Caco-2 (cell line): ENCODE measurements around the gene WDR86. TPM values are rescaled to one million over a fixed set of nuclear protein-coding genes. Genes with fewer than 3 reads are reported as not detected.

Source experiments
- BruUV-seq: library from RNA; stranded (reverse); fragments of 400-500 nt; replicated peaks from 2 replicates; lab custom pipeline; 2021; lab: Mats Ljungman, UMichigan
- CTCF ChIA-PET: fragments of 300-600 bp; sonication (Branson Sonifier 250); formaldehyde crosslinking; loops from one replicate; lab custom pipeline; 2022; ENCODE audit warnings: antibody characterized with exemption; lab: Charles Lee
- POLR2A ChIA-PET: fragments of 300-600 bp; sonication (Branson Sonifier 250); formaldehyde crosslinking; loops from one replicate; lab custom pipeline; 2022; ENCODE audit warnings: antibody characterized with exemption; lab: Charles Lee
- DNase-seq, 2 experiments: peaks; one replicate each; pipeline versions ENCODE4 v3.0.0 to v3.0.0-alpha.2; 2020 to 2022
- H3K27me3 ChIP-seq: replicated peaks from 2 replicates; pipeline ENCODE4 v1.6.0; 2011; ENCODE audit warnings: low read length; ENCODE audit not compliant: control insufficient read depth, insufficient read depth
- H3K36me3 ChIP-seq: 2 replicates; pipeline ENCODE4 v1.5.1; 2011; ENCODE audit warnings: low read length; ENCODE audit not compliant: control insufficient read depth, insufficient read depth
- H3K4me1 ChIP-seq: fragments of 250-450 bp; sonication (Bioruptor Pico); 2 replicates; pipeline ENCODE4 v1.5.1; 2020; ENCODE audit warnings: mild to moderate bottlenecking
- H3K4me3 ChIP-seq: 2 replicates; pipeline ENCODE4 v1.5.1; 2011; ENCODE audit warnings: low read depth, mild to moderate bottlenecking, control low read depth, low read length
- H3K9me3 ChIP-seq: fragments of 250-450 bp; sonication (Bioruptor Pico); 2 replicates; pipeline ENCODE4 v1.5.1; 2020; ENCODE audit warnings: mild to moderate bottlenecking, moderate library complexity
- H3K27ac Mint-ChIP-seq: one replicate; pipeline ENCODE4 v1.8.0; 2022; ENCODE audit warnings: mixed read lengths; ENCODE audit not compliant: unreplicated experiment
- H3K27me3 Mint-ChIP-seq: one replicate; pipeline ENCODE4 v1.8.0; 2022; ENCODE audit warnings: mixed read lengths; ENCODE audit not compliant: insufficient read depth, unreplicated experiment
- H3K36me3 Mint-ChIP-seq: one replicate; pipeline ENCODE4 v1.8.0; 2022; ENCODE audit warnings: mild to moderate bottlenecking, mixed read lengths; ENCODE audit not compliant: insufficient read depth, unreplicated experiment
- H3K4me1 Mint-ChIP-seq: one replicate; pipeline ENCODE4 v1.8.0; 2022; ENCODE audit warnings: low read depth, mixed read lengths; ENCODE audit not compliant: unreplicated experiment
- H3K4me3 Mint-ChIP-seq: one replicate; pipeline ENCODE4 v1.8.0; 2022; ENCODE audit warnings: mild to moderate bottlenecking, moderate library complexity, mixed read lengths; ENCODE audit not compliant: unreplicated experiment
- H3K9me3 Mint-ChIP-seq: one replicate; pipeline ENCODE4 v1.8.0; 2022; ENCODE audit warnings: mixed read lengths; ENCODE audit not compliant: unreplicated experiment
- CTCF ChIP-seq, 2 experiments: fragments of 200-600 bp in 1 of 2; IDR thresholded peaks; 1 replicate in 1 of 2; 2 replicates in 1 of 2; pipeline versions ENCODE4 v1.5.1 to v1.8.0; 2011 to 2022; ENCODE audit warnings: antibody characterized with exemption in 1 of 2, control low read depth in 1 of 2, inconsistent platforms in 1 of 2, low read depth in 1 of 2, low read length in 1 of 2, mild to moderate bottlenecking in 1 of 2, moderate library complexity in 1 of 2; ENCODE audit not compliant: insufficient read depth in 1 of 2, severe bottlenecking in 1 of 2, unreplicated experiment in 1 of 2
- intact Hi-C: fragments of 100-400 bp; cut with micrococcal nuclease; formaldehyde crosslinking; loops from one replicate; pipeline ENCODE4 v1.10.0; 2022; ENCODE audit not compliant: unreplicated experiment
- total RNA-seq: library from RNA; stranded (reverse); gene quantifications from 2 replicates; pipeline ENCODE4 v1.2.3, GENCODE V29; 2022

Gene WDR86
- total RNA-seq, 1 experiment from 2014 or later = 0.52 TPM

GRCh38 chr7:151437866-151438516 lies 28.2 kb upstream of the WDR86 start:
- H3K27me3 Mint-ChIP-seq = no peaks in the 10 kb centered on the region
- Histone ChIP-seq H3K4me3 (no peak overlapping the region), H3K27me3 (no peaks in the 10 kb centered on the region), H3K4me1 (no peaks in the 10 kb centered on the region), H3K9me3 (no peaks in the 10 kb centered on the region), H3K36me3 (no peaks in the 10 kb centered on the region)
- no peak for TF ChIP-seq CTCF (IDR thresholded peaks at IDR 0.05; ENCODE audit: insufficient read depth in 1 of 2, low read depth in 1 of 2, low read length in 1 of 2, severe bottlenecking in 1 of 2, unreplicated experiment in 1 of 2)
- ChIA-PET POLR2A (no interaction called here), CTCF (no interaction called here)
- intact Hi-C loops = no loop called here
- H3K4me1 Mint-ChIP-seq = no peaks in the 10 kb centered on the region
- no peaks in the 10 kb centered on the region for H3K9me3 Mint-ChIP-seq
- DNase-seq = no peak
- no peak overlapping the region for H3K27ac Mint-ChIP-seq
- no peak overlapping the region for H3K4me3 Mint-ChIP-seq
- H3K36me3 Mint-ChIP-seq = no peaks in the 10 kb centered on the region
- BruUV-seq = no TSS peak

- DNase-seq = no peak
- Mint-ChIP-seq H3K4me1 (no peaks in the 10 kb centered on the region), H3K36me3 (no peaks in the 10 kb centered on the region), H3K27me3 (no peaks in the 10 kb centered on the region), H3K9me3 (no peaks in the 10 kb centered on the region), H3K27ac (no peak overlapping the region), H3K4me3 (no peak overlapping the region)
- H3K27me3 ChIP-seq = no peaks in the 10 kb centered on the region
- no TSS peak for BruUV-seq
- H3K4me3 ChIP-seq = no peak overlapping the region
- no peaks in the 10 kb centered on the region for H3K4me1 ChIP-seq
- POLR2A ChIA-PET = no interaction called here
- no peaks in the 10 kb centered on the region for H3K36me3 ChIP-seq
- no peak for TF ChIP-seq CTCF (IDR thresholded peaks at IDR 0.05; ENCODE audit: insufficient read depth in 1 of 2, low read depth in 1 of 2, low read length in 1 of 2, severe bottlenecking in 1 of 2, unreplicated experiment in 1 of 2)
- intact Hi-C loops = no loop called here
- CTCF ChIA-PET = no interaction called here
- no peaks in the 10 kb centered on the region for H3K9me3 ChIP-seq
Observed at GRCh38 chr7:151437159-151437553, 27.3 kb upstream of the WDR86 start.

- intact Hi-C loops = no loop called here
- H3K9me3 Mint-ChIP-seq = no peaks in the 10 kb centered on the region
- ChIA-PET POLR2A (no interaction called here), CTCF (no interaction called here)
- no peak for DNase-seq
- H3K4me3 ChIP-seq = no peak overlapping the region
- H3K27me3 ChIP-seq = no peaks in the 10 kb centered on the region
- no peak for TF ChIP-seq CTCF (IDR thresholded peaks at IDR 0.05; ENCODE audit: insufficient read depth in 1 of 2, low read depth in 1 of 2, low read length in 1 of 2, severe bottlenecking in 1 of 2, unreplicated experiment in 1 of 2)
- no peaks in the 10 kb centered on the region for H3K36me3 Mint-ChIP-seq
- H3K9me3 ChIP-seq = no peaks in the 10 kb centered on the region
- no peaks in the 10 kb centered on the region for H3K4me1 ChIP-seq
- H3K4me1 Mint-ChIP-seq = no peaks in the 10 kb centered on the region
- no TSS peak for BruUV-seq
- no peaks in the 10 kb centered on the region for H3K36me3 ChIP-seq
- no peaks in the 10 kb centered on the region for H3K27me3 Mint-ChIP-seq
- H3K27ac Mint-ChIP-seq = no peak overlapping the region
- H3K4me3 Mint-ChIP-seq = no peak overlapping the region
Observed at GRCh38 chr7:151436446-151437158, 26.8 kb upstream of the WDR86 start.
